Measurements from ENCODE around the gene ADGRL3. TPM values are rescaled to one million over a fixed set of nuclear protein-coding genes. Genes with fewer than 3 reads are reported as not detected.

The ADGRL3 gene
- total RNA-seq, 1 donor from 2014 or later, result 31.3 TPM

GRCh38 chr4:61739887-61740286 is 539.8 kb downstream of the ADGRL3 start:
- H3K4me1 ChIP-seq (ENCODE audit: insufficient read depth, low read length), result no peaks in the 10 kb centered on the region
- TF ChIP-seq CTCF (IDR thresholded peaks at IDR 0.05; ENCODE audit: insufficient read depth, low read depth, low read length) (no peak), EZH2 (IDR thresholded peaks at IDR 0.05; ENCODE audit: insufficient read depth, low read length) (no peak)
- no peaks in the 10 kb centered on the region for H3K79me2 ChIP-seq (ENCODE audit: insufficient read depth, low read length)
- no peaks in the 10 kb centered on the region for H4K20me1 ChIP-seq (ENCODE audit: insufficient read depth, low read length)
- no peak overlapping the region for H2AFZ ChIP-seq (ENCODE audit: low read depth, low read length)
- H3K27ac Mint-ChIP-seq (ENCODE audit: unreplicated experiment), result no peak overlapping the region
- H3K36me3 ChIP-seq (ENCODE audit: insufficient read depth, low read length), result no peaks in the 10 kb centered on the region
- H3K9me3 Mint-ChIP-seq (ENCODE audit: unreplicated experiment), result peaks cover 3% of the 10 kb centered on the region
- FAIRE-seq (no peak), DNase-seq (ENCODE audit: low read depth) (no peak)
- H3K4me3 ChIP-seq (ENCODE audit: insufficient read depth, low read depth, low read length), result no peak overlapping the region
- no peaks in the 10 kb centered on the region for H3K27me3 ChIP-seq (ENCODE audit: insufficient read depth, low read length)
- no peak overlapping the region for H3K4me3 Mint-ChIP-seq (ENCODE audit: unreplicated experiment)
- H3K27ac ChIP-seq (ENCODE audit: low read depth, low read length), result no peak overlapping the region
- H3K36me3 Mint-ChIP-seq (ENCODE audit: low read depth, unreplicated experiment), result peaks cover 9% of the 10 kb centered on the region
- H3K4me1 Mint-ChIP-seq (ENCODE audit: low read depth, unreplicated experiment), result no peaks in the 10 kb centered on the region
- no peaks in the 10 kb centered on the region for H3K9me3 ChIP-seq (ENCODE audit: insufficient read depth, low read depth, low read length)
- no peak overlapping the region for H3K9ac ChIP-seq (ENCODE audit: low read length)
- no peak overlapping the region for H3K4me2 ChIP-seq (ENCODE audit: low read length)
- H3K27me3 Mint-ChIP-seq (ENCODE audit: low read depth, unreplicated experiment), result no peaks in the 10 kb centered on the region

GRCh38 chr4:61740886-61741285 is 540.8 kb downstream of the ADGRL3 start:
- peaks cover 4% of the 10 kb centered on the region for H3K9me3 Mint-ChIP-seq (ENCODE audit: unreplicated experiment)
- no peak overlapping the region for H2AFZ ChIP-seq (ENCODE audit: low read depth, low read length)
- DNase-seq (ENCODE audit: low read depth), result no peak
- no peaks in the 10 kb centered on the region for H3K4me1 ChIP-seq (ENCODE audit: insufficient read depth, low read length)
- H3K27ac Mint-ChIP-seq (ENCODE audit: unreplicated experiment), result no peak overlapping the region
- H3K36me3 ChIP-seq (ENCODE audit: insufficient read depth, low read length), result no peaks in the 10 kb centered on the region
- no peak for TF ChIP-seq CTCF (IDR thresholded peaks at IDR 0.05; ENCODE audit: insufficient read depth, low read depth, low read length)
- TF ChIP-seq EZH2 (IDR thresholded peaks at IDR 0.05; ENCODE audit: insufficient read depth, low read length), result no peak
- no peaks in the 10 kb centered on the region for H3K4me1 Mint-ChIP-seq (ENCODE audit: low read depth, unreplicated experiment)
- no peak overlapping the region for H3K27ac ChIP-seq (ENCODE audit: low read depth, low read length)
- H3K4me2 ChIP-seq (ENCODE audit: low read length), result no peak overlapping the region
- H3K79me2 ChIP-seq (ENCODE audit: insufficient read depth, low read length), result no peaks in the 10 kb centered on the region
- H3K27me3 ChIP-seq (ENCODE audit: insufficient read depth, low read length), result no peaks in the 10 kb centered on the region
- FAIRE-seq, result no peak
- peaks cover 11% of the 10 kb centered on the region for H3K36me3 Mint-ChIP-seq (ENCODE audit: low read depth, unreplicated experiment)
- no peaks in the 10 kb centered on the region for H3K27me3 Mint-ChIP-seq (ENCODE audit: low read depth, unreplicated experiment)
- H4K20me1 ChIP-seq (ENCODE audit: insufficient read depth, low read length), result no peaks in the 10 kb centered on the region
- no peak overlapping the region for H3K4me3 Mint-ChIP-seq (ENCODE audit: unreplicated experiment)
- no peak overlapping the region for H3K4me3 ChIP-seq (ENCODE audit: insufficient read depth, low read depth, low read length)
- no peaks in the 10 kb centered on the region for H3K9me3 ChIP-seq (ENCODE audit: insufficient read depth, low read depth, low read length)
- no peak overlapping the region for H3K9ac ChIP-seq (ENCODE audit: low read length)

- no peak for FAIRE-seq
- H3K4me2 ChIP-seq (ENCODE audit: low read length), result no peak overlapping the region
These were observed 541.4 kb downstream of the ADGRL3 start for GRCh38 chr4:61741327-61742096.

More at GRCh38 chr4:61741327-61742096, 541.4 kb downstream of the ADGRL3 start:
- no peak overlapping the region for H3K27ac Mint-ChIP-seq (ENCODE audit: unreplicated experiment)
- Histone ChIP-seq H3K27ac (ENCODE audit: low read depth, low read length) (no peak overlapping the region), H3K36me3 (ENCODE audit: insufficient read depth, low read length) (no peaks in the 10 kb centered on the region), H3K9me3 (ENCODE audit: insufficient read depth, low read depth, low read length) (no peaks in the 10 kb centered on the region), H3K4me3 (ENCODE audit: insufficient read depth, low read depth, low read length) (no peak overlapping the region), H4K20me1 (ENCODE audit: insufficient read depth, low read length) (no peaks in the 10 kb centered on the region), H3K9ac (ENCODE audit: low read length) (no peak overlapping the region), H2AFZ (ENCODE audit: low read depth, low read length) (no peak overlapping the region), H3K4me1 (ENCODE audit: insufficient read depth, low read length) (no peaks in the 10 kb centered on the region), H3K27me3 (ENCODE audit: insufficient read depth, low read length) (no peaks in the 10 kb centered on the region), H3K79me2 (ENCODE audit: insufficient read depth, low read length) (no peaks in the 10 kb centered on the region)
- peaks cover 4% of the 10 kb centered on the region for H3K9me3 Mint-ChIP-seq (ENCODE audit: unreplicated experiment)
- no peaks in the 10 kb centered on the region for H3K4me1 Mint-ChIP-seq (ENCODE audit: low read depth, unreplicated experiment)
- no peak overlapping the region for H3K4me3 Mint-ChIP-seq (ENCODE audit: unreplicated experiment)
- no peaks in the 10 kb centered on the region for H3K27me3 Mint-ChIP-seq (ENCODE audit: low read depth, unreplicated experiment)
- no peak for DNase-seq (ENCODE audit: low read depth)
- H3K36me3 Mint-ChIP-seq (ENCODE audit: low read depth, unreplicated experiment), result peaks cover 12% of the 10 kb centered on the region
- TF ChIP-seq EZH2 (IDR thresholded peaks at IDR 0.05; ENCODE audit: insufficient read depth, low read length), result no peak
- peak; percentile 38 for TF ChIP-seq CTCF (IDR thresholded peaks at IDR 0.05; ENCODE audit: insufficient read depth, low read depth, low read length)
